ENCODE data around the gene LDLRAD2.

LDLRAD2 gene

GRCh38 chr1:21873174-21873573 lies 61.1 kb downstream of the LDLRAD2 start:
- Histone ChIP-seq H3K9ac (ENCODE audit: low read depth, low read length, poor library complexity, severe bottlenecking) (no peak overlapping the region), H4K20me1 (ENCODE audit: insufficient read depth, low read length, poor library complexity, severe bottlenecking) (no peaks in the 10 kb centered on the region), H3K36me3 (ENCODE audit: insufficient read depth, low read length) (no peaks in the 10 kb centered on the region)

GRCh38 chr1:21873761-21874160 lies 61.7 kb downstream of the LDLRAD2 start:
- no peaks in the 10 kb centered on the region for H3K27me3 ChIP-seq (ENCODE audit: insufficient read depth, low read length, poor library complexity, severe bottlenecking)
- no peaks in the 10 kb centered on the region for H3K79me2 ChIP-seq (ENCODE audit: insufficient read depth, low read length)
- no peaks in the 10 kb centered on the region for H3K36me3 ChIP-seq (ENCODE audit: insufficient read depth, low read length)
- TF ChIP-seq CTCF (conservative IDR thresholded peaks at IDR 0.05; ENCODE audit: low read length) = no peak
- no peak overlapping the region for H3K4me2 ChIP-seq (ENCODE audit: low read depth, low read length, poor library complexity, severe bottlenecking)
- H3F3A ChIP-seq (ENCODE audit: low read depth) = no peaks in the 10 kb centered on the region
- H3K9me2 ChIP-seq (replicated peaks; ENCODE audit: low read depth, low read length) = no peaks in the 10 kb centered on the region
- no peaks in the 10 kb centered on the region for H3K4me1 ChIP-seq (ENCODE audit: insufficient read depth, low read length, poor library complexity, severe bottlenecking)
- no peak overlapping the region for H3K9ac ChIP-seq (ENCODE audit: low read depth, low read length, poor library complexity, severe bottlenecking)
- no peak overlapping the region for H2AFZ ChIP-seq (ENCODE audit: low read length)
- no peaks in the 10 kb centered on the region for H3K9me3 ChIP-seq (ENCODE audit: insufficient read depth, low read depth, low read length)
- H3K4me3 ChIP-seq (ENCODE audit: low read length, poor library complexity, severe bottlenecking) = no peak overlapping the region
- H4K20me1 ChIP-seq (ENCODE audit: insufficient read depth, low read length, poor library complexity, severe bottlenecking) = no peaks in the 10 kb centered on the region

More at GRCh38 chr1:21873174-21873573, 61.1 kb downstream of the LDLRAD2 start:
- Histone ChIP-seq H3K9me2 (replicated peaks; ENCODE audit: low read depth, low read length) (no peaks in the 10 kb centered on the region), H2AFZ (ENCODE audit: low read length) (no peak overlapping the region), H3K4me1 (ENCODE audit: insufficient read depth, low read length, poor library complexity, severe bottlenecking) (no peaks in the 10 kb centered on the region), H3K79me2 (ENCODE audit: insufficient read depth, low read length) (no peaks in the 10 kb centered on the region), H3K27me3 (ENCODE audit: insufficient read depth, low read length, poor library complexity, severe bottlenecking) (no peaks in the 10 kb centered on the region), H3K4me2 (ENCODE audit: low read depth, low read length, poor library complexity, severe bottlenecking) (no peak overlapping the region), H3F3A (ENCODE audit: low read depth) (no peaks in the 10 kb centered on the region), H3K9me3 (ENCODE audit: insufficient read depth, low read depth, low read length) (no peaks in the 10 kb centered on the region), H3K4me3 (ENCODE audit: low read length, poor library complexity, severe bottlenecking) (no peak overlapping the region)
- TF ChIP-seq EZH2phosphoT487 (IDR thresholded peaks at IDR 0.05; ENCODE audit: borderline replicate concordance) (no peak), CTCF (conservative IDR thresholded peaks at IDR 0.05; ENCODE audit: low read length) (no peak)

- no peak overlapping the region for H3K9ac ChIP-seq (ENCODE audit: low read depth, low read length, poor library complexity, severe bottlenecking)
- H3K36me3 ChIP-seq (ENCODE audit: insufficient read depth, low read length) = no peaks in the 10 kb centered on the region
- no peaks in the 10 kb centered on the region for H3F3A ChIP-seq (ENCODE audit: low read depth)
- H3K4me1 ChIP-seq (ENCODE audit: insufficient read depth, low read length, poor library complexity, severe bottlenecking) = no peaks in the 10 kb centered on the region
- TF ChIP-seq CTCF (conservative IDR thresholded peaks at IDR 0.05; ENCODE audit: low read length) (no peak), EZH2phosphoT487 (IDR thresholded peaks at IDR 0.05; ENCODE audit: borderline replicate concordance) (no peak)
- no peaks in the 10 kb centered on the region for H3K27me3 ChIP-seq (ENCODE audit: insufficient read depth, low read length, poor library complexity, severe bottlenecking)
- no peak overlapping the region for H2AFZ ChIP-seq (ENCODE audit: low read length)
- H4K20me1 ChIP-seq (ENCODE audit: insufficient read depth, low read length, poor library complexity, severe bottlenecking) = no peaks in the 10 kb centered on the region
- no peaks in the 10 kb centered on the region for H3K79me2 ChIP-seq (ENCODE audit: insufficient read depth, low read length)
- no peaks in the 10 kb centered on the region for H3K9me3 ChIP-seq (ENCODE audit: insufficient read depth, low read depth, low read length)
- H3K4me2 ChIP-seq (ENCODE audit: low read depth, low read length, poor library complexity, severe bottlenecking) = no peak overlapping the region
- no peaks in the 10 kb centered on the region for H3K9me2 ChIP-seq (replicated peaks; ENCODE audit: low read depth, low read length)
- no peak overlapping the region for H3K4me3 ChIP-seq (ENCODE audit: low read length, poor library complexity, severe bottlenecking)
These were observed 62.3 kb downstream of the LDLRAD2 start for GRCh38 chr1:21874328-21874727.

Measured in Loucy (cell line).